ENCODE measurements around the gene METTL14. TPM values are rescaled to one million over a fixed set of nuclear protein-coding genes. Genes with fewer than 3 reads are reported as not detected.

The METTL14 gene
- total RNA-seq, 1 donor from 2014 or later: 32.9 TPM

DNA sequence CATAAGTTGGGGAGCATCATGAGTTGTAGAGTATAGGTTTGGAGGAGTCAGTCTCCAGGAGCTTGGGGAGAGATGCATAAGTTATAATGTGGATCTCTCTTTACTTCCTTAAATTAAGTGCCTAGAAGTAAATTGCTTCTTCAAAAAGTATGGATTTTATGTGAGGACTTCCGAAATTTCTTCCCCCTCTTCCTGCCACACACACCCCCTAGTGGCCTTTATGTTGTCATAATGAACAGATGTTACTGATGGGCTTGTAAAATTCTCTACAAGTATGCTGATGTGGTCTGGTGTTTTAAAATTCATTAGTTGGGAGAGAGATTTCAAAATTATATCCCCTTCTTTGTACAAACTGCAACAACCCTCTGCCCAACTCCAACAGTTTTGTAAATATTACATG lies 2.3 kb upstream of the METTL14 start:
- Histone ChIP-seq H3K36me3 (ENCODE audit: control insufficient read depth, insufficient read depth, low read length) (peaks cover under 1% of the 10 kb centered on the region), H3K27me3 (ENCODE audit: control insufficient read depth, insufficient read depth, low read length) (no peaks in the 10 kb centered on the region), H3K4me3 (ENCODE audit: low read depth, low read length) (no peak overlapping the region)
- TF ChIP-seq, protein P1, sequence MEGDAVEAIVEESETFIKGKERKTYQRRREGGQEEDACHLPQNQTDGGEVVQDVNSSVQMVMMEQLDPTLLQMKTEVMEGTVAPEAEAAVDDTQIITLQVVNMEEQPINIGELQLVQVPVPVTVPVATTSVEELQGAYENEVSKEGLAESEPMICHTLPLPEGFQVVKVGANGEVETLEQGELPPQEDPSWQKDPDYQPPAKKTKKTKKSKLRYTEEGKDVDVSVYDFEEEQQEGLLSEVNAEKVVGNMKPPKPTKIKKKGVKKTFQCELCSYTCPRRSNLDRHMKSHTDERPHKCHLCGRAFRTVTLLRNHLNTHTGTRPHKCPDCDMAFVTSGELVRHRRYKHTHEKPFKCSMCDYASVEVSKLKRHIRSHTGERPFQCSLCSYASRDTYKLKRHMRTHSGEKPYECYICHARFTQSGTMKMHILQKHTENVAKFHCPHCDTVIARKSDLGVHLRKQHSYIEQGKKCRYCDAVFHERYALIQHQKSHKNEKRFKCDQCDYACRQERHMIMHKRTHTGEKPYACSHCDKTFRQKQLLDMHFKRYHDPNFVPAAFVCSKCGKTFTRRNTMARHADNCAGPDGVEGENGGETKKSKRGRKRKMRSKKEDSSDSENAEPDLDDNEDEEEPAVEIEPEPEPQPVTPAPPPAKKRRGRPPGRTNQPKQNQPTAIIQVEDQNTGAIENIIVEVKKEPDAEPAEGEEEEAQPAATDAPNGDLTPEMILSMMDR (IDR thresholded peaks at IDR 0.05; ENCODE audit: insufficient read depth, low read length, severe bottlenecking): peak; percentile 26
- FAIRE-seq: no peak
- DNase-seq (ENCODE audit: low read depth): peak; percentile 33

DNA sequence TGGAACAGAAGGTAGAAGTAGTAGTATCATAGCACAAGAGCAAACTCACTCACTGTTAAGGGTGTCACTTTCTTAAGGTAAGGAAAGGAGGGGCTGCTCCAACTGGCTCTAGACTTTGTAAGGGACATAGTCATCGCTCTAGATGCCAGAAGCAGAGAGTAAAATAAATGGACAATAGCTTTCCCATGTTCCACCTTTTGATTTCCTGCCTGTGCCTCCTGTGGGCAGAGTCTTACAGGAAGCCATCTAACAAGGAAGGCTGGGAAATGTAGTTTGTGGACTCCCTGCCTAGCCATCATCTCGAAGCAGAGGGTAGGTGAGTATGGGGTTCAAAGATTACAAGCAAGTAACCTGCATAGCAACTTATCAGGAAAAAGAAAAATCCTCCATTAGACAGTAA lies 1.7 kb upstream of the METTL14 start:
- FAIRE-seq (no peak), DNase-seq (ENCODE audit: low read depth) (peak; percentile 7)
- Histone ChIP-seq H3K27me3 (ENCODE audit: control insufficient read depth, insufficient read depth, low read length) (no peaks in the 10 kb centered on the region), H3K4me3 (ENCODE audit: low read depth, low read length) (no peak overlapping the region), H3K36me3 (ENCODE audit: control insufficient read depth, insufficient read depth, low read length) (peaks cover 3% of the 10 kb centered on the region)
- TF ChIP-seq, protein P1 (IDR thresholded peaks at IDR 0.05; ENCODE audit: insufficient read depth, low read length, severe bottlenecking): no peak

DNA sequence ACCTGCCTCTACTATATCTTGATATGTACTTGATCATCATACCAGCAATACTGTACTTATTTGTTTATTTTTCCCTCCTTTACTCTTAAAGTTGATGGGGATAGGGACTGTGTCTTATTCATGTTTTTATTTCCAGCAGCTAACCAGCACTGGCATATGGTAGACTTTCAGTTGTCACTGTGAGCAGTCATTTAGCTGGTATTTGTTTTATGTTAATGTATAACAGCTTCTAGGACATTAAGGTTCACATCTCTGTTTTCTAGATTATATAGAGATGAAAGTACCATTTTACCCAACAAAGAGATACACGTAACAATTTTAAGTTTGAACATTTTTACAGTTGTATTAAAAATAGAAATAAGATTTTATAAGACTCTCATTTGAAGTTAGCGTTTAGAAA lies 17.9 kb downstream of the METTL14 start:
- peaks cover 8% of the 10 kb centered on the region for H3K36me3 ChIP-seq (ENCODE audit: control insufficient read depth, insufficient read depth, low read length)
- TF ChIP-seq, protein P1 (IDR thresholded peaks at IDR 0.05; ENCODE audit: insufficient read depth, low read length, severe bottlenecking): no peak
- H3K4me3 ChIP-seq (ENCODE audit: low read depth, low read length): no peak overlapping the region
- H3K27me3 ChIP-seq (ENCODE audit: control insufficient read depth, insufficient read depth, low read length): no peaks in the 10 kb centered on the region
- FAIRE-seq (no peak), DNase-seq (ENCODE audit: low read depth) (no peak)

DNA sequence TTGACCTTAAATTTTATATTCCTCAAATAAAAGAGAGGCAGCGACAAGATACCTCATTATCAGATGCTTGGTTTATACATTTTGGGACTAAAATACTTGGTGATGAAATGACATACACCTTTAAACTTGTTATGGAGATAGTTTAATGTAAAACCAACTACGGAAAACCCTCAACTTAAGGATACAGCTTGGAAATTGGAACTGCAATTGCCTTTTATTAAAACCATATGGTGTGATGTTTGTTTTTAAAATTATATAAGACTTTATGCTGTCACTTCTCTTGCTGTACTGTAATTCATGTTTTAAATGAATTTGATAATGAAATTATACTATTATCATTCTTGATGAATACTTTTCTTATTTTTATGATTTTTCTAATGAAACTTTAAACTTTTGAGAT lies 25.9 kb downstream of the METTL14 start:
- TF ChIP-seq, protein P1 (IDR thresholded peaks at IDR 0.05; ENCODE audit: insufficient read depth, low read length, severe bottlenecking): no peak
- peaks cover 3% of the 10 kb centered on the region for H3K36me3 ChIP-seq (ENCODE audit: control insufficient read depth, insufficient read depth, low read length)
- H3K4me3 ChIP-seq (ENCODE audit: low read depth, low read length): no peak overlapping the region
- FAIRE-seq (no peak), DNase-seq (ENCODE audit: low read depth) (no peak)
- no peaks in the 10 kb centered on the region for H3K27me3 ChIP-seq (ENCODE audit: control insufficient read depth, insufficient read depth, low read length)

DNA sequence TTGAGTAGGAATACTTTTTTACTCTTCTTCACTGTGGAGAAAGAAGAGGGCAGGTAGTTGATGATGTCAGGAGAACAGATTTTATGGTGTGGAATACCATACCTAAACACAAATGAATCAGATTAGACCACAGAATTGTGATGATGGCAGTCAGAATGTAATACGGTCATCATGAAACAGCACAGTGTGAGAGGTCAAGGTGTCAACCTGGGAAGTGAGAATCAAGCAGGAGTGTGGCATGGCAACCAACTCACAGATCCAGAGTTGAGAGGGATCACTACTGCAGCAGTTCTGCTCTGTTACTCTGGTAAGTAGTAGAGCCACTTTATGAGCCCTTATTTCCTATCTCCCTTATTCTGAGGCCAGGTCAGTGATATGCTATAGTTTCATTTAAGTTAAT lies 27.7 kb downstream of the METTL14 start:
- FAIRE-seq: peak; percentile 7
- TF ChIP-seq, protein P1 (IDR thresholded peaks at IDR 0.05; ENCODE audit: insufficient read depth, low read length, severe bottlenecking): no peak
- H3K36me3 ChIP-seq (ENCODE audit: control insufficient read depth, insufficient read depth, low read length): peaks cover 2% of the 10 kb centered on the region

DNA sequence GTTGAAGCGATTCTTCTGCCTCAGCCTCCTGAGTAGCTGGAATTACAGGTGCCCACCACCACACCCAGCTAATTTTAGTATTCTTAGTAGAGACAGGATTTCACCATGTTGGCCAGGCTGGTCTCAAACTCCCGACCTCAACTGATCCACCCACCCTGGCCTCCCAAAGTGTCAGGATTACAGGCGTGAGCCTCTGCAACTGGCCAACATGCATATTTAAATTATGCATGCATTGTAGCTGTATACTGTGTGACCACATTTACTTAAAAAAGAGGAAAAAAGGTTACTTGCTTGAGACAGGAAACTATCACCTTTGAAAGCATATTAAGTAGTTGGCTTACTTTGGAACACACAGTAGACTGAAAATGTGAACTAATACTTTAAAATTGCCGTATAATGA lies 29.5 kb downstream of the METTL14 start:
- Histone ChIP-seq H3K36me3 (ENCODE audit: control insufficient read depth, insufficient read depth, low read length) (peaks cover 2% of the 10 kb centered on the region), H3K27me3 (ENCODE audit: control insufficient read depth, insufficient read depth, low read length) (no peaks in the 10 kb centered on the region), H3K4me3 (ENCODE audit: low read depth, low read length) (no peak overlapping the region)
- FAIRE-seq (no peak), DNase-seq (ENCODE audit: low read depth) (no peak)
- TF ChIP-seq, protein P1 (IDR thresholded peaks at IDR 0.05; ENCODE audit: insufficient read depth, low read length, severe bottlenecking): no peak

More for the DNA sequence above, 27.7 kb downstream of the METTL14 start:
- Histone ChIP-seq H3K4me3 (ENCODE audit: low read depth, low read length) (no peak overlapping the region), H3K27me3 (ENCODE audit: control insufficient read depth, insufficient read depth, low read length) (no peaks in the 10 kb centered on the region)
- peak; percentile 29 for DNase-seq (ENCODE audit: low read depth)

All from bronchial epithelial cell (primary cell).